HG03432 (cell line): ENCODE results near the gene CCDC154.
A peak's percentile ranks its signal among the peaks of the same experiment; 100 is the strongest.
"Not testable (repeated sequence)": the region's sequence is repeated elsewhere in the genome, so short reads cannot be mapped to it uniquely, and the experiment has no call there.

ENCODE experiments used
- ATAC-seq: cut with Tn5 transposase; IDR thresholded peaks from one replicate; pipeline ENCODE4 v1.9.1; 2021; ENCODE audit warnings: mild to moderate bottlenecking, moderate library complexity; ENCODE audit not compliant: unreplicated experiment

CCDC154 gene

DNA sequence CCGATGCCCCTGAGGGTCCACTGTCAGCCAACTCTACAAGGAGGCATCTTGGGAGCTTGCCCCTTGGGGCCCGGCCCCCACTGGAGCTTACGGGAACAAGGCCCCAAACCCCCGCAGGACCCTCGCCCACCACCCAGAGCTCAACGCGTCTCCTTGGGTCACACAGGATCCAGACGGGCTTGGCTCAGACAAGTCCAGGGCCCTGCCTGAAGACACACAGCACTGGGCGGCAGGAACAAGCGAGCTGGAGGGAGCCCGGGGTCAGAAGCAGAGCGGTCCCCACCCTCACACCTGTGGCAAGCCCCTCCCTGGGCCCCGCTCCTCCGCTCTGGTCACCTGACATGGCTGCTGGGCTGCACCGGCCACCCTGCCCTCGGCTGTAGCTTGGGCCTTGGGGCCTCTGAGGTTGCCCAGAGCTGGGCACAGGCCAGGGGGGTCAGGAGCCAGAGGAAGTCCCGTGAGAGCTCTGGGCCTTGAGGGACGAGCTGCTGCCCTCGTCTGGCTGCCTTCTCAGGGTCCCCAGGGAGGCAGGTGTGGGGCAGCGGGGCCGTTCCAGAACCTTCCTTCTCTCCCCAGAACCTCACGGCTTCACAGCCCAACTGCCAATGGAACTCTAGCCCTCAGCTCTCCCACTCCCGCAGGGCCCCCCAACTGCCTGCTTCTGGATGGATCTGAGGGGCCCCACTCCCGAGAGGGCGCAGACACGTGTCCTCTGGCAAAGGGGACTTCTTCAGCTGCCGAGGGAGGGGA lies at the start of gene CCDC154:
Gene CCDC154 (minus strand): TSS at position 577 of the 750 bp plus-strand sequence. CDS start 234 bp downstream, at position 343.
- ATAC-seq: no peak

DNA sequence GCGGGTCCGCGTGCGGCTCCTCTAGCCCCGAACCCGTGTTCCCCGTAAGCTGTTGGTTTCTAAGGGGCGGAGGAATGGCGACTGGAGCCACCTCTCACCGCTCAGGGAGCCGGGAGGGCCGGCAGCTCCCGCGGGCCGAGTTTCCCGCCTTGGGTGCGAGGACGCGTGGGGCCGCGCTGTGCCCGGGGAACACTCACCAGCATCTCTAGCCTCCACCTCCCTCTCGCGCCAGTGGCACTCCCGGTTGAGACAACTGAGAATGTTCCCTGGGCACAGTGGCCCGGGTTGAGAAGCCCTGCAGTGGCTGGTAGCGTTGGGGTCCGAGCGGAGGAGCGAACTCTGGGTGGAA lies 49.4 kb upstream of the CCDC154 start:
- ATAC-seq: peak; percentile 10

DNA sequence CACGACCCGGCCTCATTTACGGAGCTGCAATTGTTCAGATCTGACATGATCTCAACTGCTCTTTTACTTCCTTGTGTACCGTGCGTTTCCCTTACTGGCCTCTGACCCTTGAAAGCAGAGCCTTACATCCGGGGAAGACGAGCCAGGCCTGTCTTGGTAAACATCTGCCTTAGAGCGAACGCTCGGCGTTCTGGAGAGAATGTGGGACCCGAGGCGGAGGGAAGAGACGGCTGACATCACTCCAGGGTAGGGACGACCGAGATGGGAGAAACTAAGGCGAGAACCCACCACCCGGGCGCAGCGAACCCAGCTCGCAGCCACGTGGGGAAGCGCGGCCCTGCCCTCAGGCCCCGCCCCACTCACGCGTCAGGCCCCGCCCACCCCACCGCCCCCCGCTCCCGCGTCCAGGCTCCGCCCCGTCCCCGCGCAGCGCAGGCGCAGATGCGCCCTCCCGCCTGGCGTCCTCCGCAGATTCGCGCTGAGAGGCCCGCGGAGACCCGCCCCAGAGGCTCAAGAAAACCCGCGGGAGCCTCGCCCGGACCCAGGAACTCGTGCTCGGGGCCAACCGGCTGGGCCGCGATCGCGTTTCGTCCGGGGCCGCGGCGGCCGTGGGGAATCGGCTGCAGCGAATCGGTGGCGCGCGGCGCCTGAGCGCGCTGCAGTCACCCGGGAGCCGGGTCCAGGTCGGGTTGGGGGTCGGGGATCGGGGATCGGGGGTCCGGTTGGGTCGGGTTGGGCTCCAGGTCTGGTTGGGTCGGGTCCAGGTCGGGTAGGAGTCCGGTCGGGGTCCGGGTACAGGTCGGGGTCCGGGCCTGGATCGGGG lies 48.8 kb upstream of the CCDC154 start, which contains the start of gene TELO2:
Gene TELO2 (plus strand): TSS at position 438 of the 823 bp plus-strand sequence. CDS start 922 bp downstream, outside the sequence.
- ATAC-seq: peak; percentile 73

DNA sequence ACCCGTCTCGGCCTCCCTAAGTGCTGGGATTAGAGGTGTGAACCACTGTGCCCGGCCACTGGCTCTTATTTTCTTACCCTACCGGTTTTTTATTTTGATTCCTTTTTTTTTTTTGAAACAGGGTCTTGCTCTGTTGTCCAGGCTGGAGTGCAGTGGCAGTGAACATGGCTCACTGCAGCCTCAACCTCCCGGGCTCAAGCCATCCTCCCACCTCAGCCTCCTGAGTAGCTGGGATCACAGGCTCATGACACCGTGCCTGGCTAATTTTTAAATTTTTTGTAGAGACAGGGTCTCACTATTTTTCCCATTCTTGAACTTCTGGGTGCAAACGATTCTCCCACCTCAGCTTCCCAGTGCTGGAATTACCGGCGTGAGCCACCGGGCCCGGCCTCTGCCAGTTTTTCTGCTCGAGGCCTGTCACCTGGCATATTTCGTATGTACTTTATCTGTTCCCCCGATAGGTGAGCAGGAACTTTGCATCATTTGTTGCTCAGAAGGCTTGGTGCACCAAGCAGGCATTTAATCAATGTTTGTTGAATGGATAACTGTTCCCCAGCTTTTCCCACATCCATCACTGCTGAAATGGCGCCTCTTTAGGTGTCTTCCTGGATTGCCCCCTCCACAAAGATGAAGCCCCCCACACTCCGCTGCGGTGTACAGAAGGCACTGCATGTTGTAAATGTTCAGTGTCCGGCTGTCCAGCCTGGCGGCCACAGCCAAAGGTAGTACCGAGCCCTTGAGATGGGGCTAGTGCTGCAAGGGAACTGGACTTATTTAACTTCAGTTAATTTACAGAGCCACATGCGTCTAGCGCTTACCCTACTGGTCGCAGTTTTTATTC lies 47.9 kb upstream of the CCDC154 start:
- ATAC-seq: no peak

DNA sequence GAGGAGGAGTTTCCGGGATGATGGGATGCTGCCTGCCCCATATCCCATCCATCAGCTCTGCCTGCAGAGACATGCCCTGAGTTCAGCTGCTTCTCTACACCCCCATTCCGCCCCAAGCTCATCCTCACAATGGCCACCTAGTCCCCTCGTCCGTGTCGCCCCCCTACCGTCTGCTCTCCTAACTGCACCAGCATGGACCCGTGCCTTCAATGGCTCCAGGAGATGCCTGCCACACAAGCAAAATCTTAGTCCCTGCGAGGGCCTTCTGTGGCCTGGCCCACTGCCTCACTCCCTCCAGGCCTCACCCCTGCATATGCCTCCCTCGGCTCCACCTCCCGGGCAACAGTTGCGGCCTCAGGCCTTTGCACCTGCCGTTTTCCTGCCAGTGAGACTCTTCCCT lies 47.0 kb upstream of the CCDC154 start:
- ATAC-seq: no peak

DNA sequence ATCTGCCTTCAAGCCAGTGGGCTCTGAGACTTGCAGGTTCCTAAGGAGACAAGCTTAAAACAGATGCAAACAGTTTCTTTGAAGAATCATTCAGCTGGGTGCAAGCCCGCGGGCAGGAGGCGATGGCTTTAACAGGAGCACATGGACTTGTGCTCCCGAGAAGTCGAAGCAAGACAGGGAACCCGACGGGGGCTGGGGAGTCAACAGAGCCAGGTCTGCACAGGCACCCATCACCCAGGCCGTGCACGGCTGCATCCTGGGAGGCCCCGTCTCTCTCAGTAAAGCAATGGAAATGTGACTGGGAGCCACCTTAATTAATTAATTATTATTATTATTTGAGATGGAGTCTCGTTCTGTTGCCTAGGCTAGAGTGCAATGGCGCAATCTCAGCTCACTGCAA lies 44.7 kb upstream of the CCDC154 start:
- no peak for ATAC-seq

DNA sequence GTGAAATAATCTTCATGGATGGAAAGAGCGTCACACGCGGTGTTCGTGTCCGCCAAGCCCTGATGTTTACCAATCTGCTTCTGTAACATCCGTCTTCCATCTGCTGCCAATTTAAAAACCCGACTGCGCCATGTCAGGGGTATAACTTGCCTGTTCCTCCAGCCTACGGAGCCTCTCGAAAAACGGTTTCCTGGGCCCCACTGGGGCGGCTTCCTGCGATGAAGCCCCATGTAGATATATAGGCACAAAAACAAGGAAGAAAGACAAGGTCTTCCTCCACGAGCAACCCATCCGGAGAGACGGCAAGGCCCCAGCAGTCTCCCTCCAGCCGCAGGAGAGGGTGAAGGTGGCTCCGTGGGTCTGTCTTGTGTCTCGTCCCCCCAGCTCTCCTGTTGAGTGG lies 44.3 kb upstream of the CCDC154 start, which contains the start of gene PTX4:
Gene PTX4 (minus strand): TSS at position 326 of the 400 bp plus-strand sequence. CDS start 35 bp downstream, at position 291.
- no peak for ATAC-seq

DNA sequence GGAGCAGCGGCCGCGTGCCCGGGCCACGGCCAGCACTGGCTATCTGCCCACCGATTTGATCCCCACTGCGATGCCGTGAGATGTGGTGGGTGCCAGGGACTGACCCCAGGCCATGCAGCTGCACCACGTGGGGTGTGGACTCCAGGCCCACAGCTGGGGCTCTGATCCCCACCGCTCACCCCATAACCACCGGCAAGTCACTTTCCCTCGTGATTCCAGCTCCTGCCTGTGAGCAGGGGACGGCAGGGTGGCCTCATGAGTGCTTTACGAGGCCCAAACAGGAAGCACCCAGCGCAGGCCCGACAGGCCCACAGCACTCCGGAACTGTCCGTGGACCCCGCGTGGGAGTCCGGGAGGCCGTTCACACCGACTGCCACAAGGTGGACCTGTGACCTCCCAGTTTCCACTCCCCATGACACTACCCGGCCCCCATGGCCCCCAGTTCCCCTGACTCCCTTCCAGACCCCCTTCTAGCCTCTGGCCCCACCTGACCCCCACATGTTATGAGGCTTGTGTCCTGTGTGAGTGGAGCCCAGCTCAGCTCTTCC lies 43.8 kb upstream of the CCDC154 start:
- ATAC-seq: no peak

DNA sequence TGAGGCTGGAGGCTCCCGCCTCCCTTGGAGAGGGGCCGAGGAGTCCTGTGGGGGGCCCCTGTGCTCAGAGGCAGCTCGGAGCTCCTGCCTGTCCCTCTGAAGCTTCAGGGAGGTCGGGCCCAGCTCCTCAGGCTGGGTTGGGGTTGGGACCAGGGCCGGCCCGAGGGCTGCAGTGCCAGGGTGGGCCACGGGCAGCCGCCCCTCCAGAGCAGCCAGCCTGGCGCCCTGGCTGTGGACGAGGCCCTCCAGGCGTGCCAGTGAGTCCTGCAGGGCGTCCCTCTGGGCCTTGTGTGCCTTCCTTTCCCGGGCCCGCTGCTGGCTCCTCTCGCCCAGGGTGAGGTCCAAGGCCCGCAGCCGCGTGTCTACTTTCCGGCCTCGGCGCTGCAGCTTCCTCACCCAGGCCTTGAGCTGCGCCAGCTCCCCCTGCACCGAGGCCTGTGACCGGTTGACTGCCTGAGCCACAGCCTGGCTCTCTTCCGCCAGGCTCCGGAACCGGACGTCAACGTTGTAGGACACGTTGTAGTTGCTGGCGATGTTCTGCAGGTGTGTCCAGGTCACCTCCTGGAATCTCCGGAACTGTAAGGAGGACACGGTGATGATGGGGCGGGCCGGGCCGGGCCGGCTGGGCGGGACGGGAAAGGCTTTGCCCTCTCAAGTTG lies 43.2 kb upstream of the CCDC154 start:
- ATAC-seq: no peak

DNA sequence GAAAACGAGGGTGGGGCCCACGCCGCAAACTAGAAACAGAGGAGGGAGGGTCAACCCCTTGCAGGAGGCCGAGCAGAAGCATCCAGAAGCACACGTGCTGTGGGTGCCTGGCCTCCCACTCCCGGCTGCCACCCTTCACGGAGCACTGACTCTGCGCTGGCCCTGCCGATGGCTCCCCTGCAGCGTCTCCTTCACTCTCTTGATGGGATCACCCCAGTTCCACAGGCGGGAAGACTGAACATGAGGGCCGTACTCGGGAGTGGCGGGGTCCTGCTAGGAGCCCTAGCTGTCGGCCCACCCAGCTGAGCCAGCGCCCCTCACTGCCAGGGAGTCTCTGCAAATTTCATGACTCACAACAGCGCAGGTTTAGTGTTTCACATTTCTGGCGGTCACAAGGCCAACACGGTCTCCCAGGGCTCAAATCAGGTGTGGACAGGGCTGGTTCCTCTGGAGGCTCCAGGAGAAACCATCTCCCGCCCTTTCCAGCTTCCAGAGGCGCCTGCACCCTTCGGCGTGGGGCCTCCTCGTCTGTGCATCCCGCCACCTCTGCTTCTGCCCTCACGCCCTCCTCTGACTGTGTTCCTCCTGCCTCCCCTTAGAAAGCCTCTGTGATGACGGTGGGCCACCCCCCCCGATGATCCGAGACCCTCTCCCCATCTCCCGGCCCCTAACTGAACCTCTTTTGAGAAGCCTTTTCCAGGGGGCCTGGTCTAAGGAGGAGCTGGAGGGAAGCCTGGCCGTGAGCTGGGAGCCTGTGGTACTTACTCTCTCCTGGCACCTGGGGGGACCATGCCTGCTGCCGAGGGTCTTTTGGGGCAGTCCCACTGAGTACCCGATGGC lies 42.4 kb upstream of the CCDC154 start:
- ATAC-seq: no peak

DNA sequence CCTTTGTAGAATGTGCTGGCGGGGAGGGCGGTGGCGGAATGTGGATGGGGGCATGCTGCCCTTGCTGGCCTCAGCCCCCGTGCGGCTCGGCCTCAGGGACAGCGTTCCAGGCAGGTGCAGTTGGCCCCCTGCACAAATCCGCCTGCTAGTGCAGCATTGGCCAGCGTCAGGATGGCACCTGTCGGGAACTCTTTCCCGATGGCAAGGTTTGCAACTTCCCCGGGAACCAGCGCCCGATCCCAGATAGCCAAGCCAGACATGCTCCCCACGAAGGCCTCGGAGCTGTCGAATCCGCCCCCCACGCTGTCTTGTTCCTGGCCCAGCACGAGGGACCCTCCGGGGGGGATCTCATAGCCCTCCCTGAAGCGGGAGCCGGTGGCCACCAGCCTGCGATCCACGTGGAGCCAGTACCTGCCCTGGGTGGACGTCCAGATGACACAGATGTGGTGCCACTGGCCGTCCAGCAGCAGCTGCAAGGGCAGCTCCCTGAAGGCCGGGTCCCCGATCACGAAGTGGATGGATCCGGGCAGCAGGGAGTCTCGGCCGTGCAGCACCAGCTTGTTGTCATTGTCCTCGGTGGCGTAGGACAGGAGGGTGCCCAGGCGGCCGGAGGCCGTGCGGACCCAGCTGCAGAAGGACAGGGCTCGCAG lies 41.6 kb upstream of the CCDC154 start:
- no peak for ATAC-seq

GRCh38 chr16:1481906-1482835 lies 37.8 kb upstream of the CCDC154 start:
- no peak for ATAC-seq

GRCh38 chr16:1478937-1479336 lies 34.6 kb upstream of the CCDC154 start:
- not testable (repeated sequence) for ATAC-seq

GRCh38 chr16:1477033-1477432 lies 32.7 kb upstream of the CCDC154 start:
- ATAC-seq: no peak

DNA sequence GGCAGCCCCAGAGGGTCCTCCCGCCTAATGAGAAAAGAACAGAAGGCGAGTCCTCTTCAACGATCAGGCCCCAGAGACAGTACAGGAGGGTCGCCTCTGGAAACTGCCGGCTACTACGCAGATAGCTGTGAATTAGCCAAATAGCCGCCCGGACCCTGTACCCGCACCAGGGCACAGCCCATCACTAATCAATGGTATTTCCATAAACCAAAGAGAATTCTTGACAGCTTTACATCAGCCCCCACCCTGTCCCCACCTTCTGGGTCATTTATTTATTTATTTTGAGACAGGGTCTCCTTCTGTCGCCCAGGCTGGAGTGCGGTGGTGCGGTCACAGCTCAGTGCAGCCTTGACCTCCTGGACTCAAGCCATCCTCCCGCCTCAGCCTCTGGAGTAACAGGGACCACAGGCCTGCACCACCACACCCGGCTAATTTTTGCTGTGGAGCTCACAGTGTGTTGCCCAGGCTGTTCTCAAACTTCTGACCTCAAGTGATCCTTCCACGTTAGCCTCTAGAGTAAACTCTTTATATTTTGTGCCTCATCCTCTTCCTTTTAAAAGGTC lies 31.3 kb upstream of the CCDC154 start:
- peak; percentile 2 for ATAC-seq

- peak; percentile 84 for ATAC-seq
Measured at GRCh38 chr16:1474796-1475551, 30.6 kb upstream of the CCDC154 start, which contains the start of gene CLCN7. CLCN7 (minus strand) TSS chr16:1475028; CDS start chr16:1474974, 54 bp downstream.
